Central memory CD8-positive, alpha-beta T cell (primary cell): Measurements from ENCODE around the gene TBC1D22A.

Experiments
- ATAC-seq: fragments of 150-1000 bp; cut with Tn5 transposase; replicated peaks from 2 replicates; pipeline ENCODE4 v1.10.0; 2022; ENCODE audit warnings: mild to moderate bottlenecking, moderate FRiP score, moderate number of reproducible peaks; ENCODE audit not compliant: poor library complexity, severe bottlenecking; ENCODE audit errors: extremely low read depth
- DNase-seq, 2 donors: peaks; one replicate each; pipeline ENCODE4 v3.0.0; 2021; ENCODE audit warnings: low spot score in 2 of 2
- H3K27ac Mint-ChIP-seq: one replicate; pipeline ENCODE4 v1.8.0; 2022; ENCODE audit warnings: low read depth, mild to moderate bottlenecking, moderate library complexity, mixed read lengths
- H3K27me3 Mint-ChIP-seq: one replicate; pipeline ENCODE4 v1.8.0; 2022; ENCODE audit warnings: mixed read lengths
- H3K36me3 Mint-ChIP-seq: one replicate; pipeline ENCODE4 v1.8.0; 2022; ENCODE audit warnings: mild to moderate bottlenecking, moderate library complexity, mixed read lengths; ENCODE audit not compliant: insufficient read depth
- H3K4me1 Mint-ChIP-seq: one replicate; pipeline ENCODE4 v1.8.0; 2022; ENCODE audit warnings: mixed read lengths
- H3K4me3 Mint-ChIP-seq: one replicate; pipeline ENCODE4 v1.8.0; 2022; ENCODE audit warnings: mild to moderate bottlenecking, moderate library complexity, mixed read lengths
- H3K9me3 Mint-ChIP-seq: one replicate; pipeline ENCODE4 v1.8.0; 2022; ENCODE audit warnings: mixed read lengths

Gene TBC1D22A

DNA sequence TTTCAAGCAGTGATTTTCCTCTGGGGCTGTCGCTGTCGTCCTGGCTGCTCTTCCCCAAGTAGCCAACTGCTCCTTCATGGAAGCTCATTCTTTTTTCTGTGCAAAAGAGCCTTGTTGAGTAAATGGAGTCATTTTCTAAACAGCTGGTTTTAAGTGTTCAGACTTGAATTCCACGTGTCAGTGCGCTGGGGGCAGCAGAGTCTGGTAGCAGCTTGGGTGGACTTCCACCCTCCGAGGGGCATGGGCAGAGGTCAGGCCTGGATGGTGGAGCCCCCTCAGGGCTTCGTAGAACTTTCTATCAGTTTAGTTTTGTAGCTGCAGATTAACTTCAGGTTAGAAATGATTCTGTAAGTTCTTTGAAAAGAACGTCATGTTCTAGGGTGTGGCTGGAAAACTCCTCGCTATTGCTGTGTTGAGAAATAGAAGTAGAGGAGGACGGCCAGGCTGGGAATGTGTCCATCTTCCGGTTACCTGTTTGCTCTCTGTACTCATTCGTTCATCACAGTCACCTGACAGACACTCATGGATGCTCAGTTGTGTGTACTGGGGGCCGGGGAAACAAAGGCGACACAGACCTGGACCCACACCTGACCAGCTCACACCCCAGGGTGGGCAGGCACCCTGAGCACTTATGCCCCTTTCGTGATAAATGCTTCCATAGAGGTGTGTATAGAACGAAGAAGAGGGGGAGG lies 270.7 kb downstream of the TBC1D22A start:
- H3K4me1 Mint-ChIP-seq = peaks cover 33% of the 10 kb centered on the region

DNA sequence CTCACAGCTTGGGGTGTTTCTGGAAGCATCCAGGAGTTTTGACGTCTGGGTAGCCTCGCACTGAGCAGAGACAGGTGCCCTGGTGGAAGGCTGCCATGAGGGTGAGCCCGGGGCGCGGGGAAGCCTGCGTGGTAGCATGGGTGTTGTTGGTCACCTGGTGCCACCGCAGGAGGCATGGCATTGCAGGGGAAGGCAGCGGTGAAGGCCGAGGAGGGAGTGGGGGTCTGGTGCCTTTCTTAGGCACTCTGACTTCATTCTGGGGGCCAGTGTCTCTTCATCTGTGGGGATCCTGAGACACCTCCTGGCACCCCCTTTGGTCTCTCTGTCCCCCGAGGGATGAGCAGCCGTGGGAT lies 271.2 kb downstream of the TBC1D22A start:
- Mint-ChIP-seq H3K4me1 (peaks cover 31% of the 10 kb centered on the region), H3K27ac (no peak overlapping the region), H3K4me3 (no peak overlapping the region), H3K27me3 (no peaks in the 10 kb centered on the region), H3K36me3 (peaks cover 9% of the 10 kb centered on the region), H3K9me3 (no peaks in the 10 kb centered on the region)
- ATAC-seq = no peak
- no peak for DNase-seq

More for the DNA sequence above, 270.7 kb downstream of the TBC1D22A start:
- ATAC-seq = no peak
- Mint-ChIP-seq H3K9me3 (no peaks in the 10 kb centered on the region), H3K27ac (no peak overlapping the region), H3K4me3 (no peak overlapping the region), H3K36me3 (peaks cover 6% of the 10 kb centered on the region), H3K27me3 (no peaks in the 10 kb centered on the region)
- DNase-seq = no peak

DNA sequence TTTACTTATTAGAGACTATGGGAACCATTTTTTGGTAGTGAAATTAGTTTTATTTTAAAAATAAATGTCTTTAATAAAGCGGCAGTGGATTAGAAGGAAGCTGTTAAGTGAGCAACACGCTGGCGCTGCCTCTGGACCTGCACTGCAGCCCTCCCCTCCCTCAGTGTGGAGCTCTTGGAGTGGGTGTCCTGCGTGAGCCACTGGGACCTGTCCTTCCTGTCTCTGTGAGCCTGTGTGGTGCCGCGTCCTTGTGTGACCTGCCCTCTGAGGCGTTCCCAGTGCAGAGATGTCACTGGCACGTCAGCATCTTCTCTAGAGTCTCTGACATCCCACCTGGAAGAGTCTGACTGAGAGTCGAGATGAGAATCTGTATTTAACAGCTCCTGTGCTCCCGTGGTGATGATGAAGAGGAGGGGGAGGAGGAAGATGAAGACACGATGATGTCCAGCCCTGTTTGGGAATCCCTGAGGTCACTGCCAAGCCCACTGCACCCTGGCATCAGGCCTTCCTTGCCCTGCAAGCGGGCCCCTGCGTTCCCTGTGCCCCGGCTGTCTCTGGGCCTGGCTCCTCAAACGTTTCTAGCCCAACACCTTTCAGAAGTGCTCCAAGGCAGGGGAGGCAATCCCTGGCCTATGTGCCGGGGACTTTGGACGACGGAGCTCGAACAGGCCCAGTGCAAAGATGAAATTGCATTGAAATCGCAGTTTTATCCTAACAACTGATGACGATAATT lies 271.8 kb downstream of the TBC1D22A start:
- no peaks in the 10 kb centered on the region for H3K27me3 Mint-ChIP-seq
- DNase-seq = no peak
- H3K4me3 Mint-ChIP-seq = no peak overlapping the region
- peaks cover 11% of the 10 kb centered on the region for H3K36me3 Mint-ChIP-seq
- H3K27ac Mint-ChIP-seq = no peak overlapping the region
- peaks cover 34% of the 10 kb centered on the region for H3K4me1 Mint-ChIP-seq
- no peak for ATAC-seq
- no peaks in the 10 kb centered on the region for H3K9me3 Mint-ChIP-seq

DNA sequence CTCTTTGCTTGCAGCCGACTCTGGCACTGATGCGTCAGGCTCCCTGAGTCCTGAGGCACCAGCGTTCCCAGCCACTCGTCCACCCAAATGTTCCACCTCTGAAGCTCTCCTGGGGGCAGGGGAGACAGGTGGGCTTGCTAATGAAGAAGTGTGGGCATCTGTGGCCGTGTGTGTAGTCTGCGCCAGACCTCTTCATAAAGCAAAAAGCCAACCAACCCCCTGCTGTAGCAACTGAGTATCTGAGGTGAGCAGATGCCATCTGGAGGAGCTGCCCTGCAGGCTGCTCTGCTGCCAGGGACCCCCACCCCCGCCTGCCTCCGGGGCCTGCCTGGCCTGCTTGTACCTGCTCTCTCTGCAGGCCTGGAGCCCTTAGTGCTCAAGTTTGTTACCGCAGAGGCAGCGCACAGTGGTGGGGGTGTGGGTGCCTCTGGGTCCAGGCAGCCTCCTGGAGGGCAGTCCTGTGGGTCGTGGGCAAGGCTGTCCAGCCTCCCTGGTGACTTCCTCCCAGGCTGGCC lies 272.5 kb downstream of the TBC1D22A start:
- no peaks in the 10 kb centered on the region for H3K9me3 Mint-ChIP-seq
- H3K36me3 Mint-ChIP-seq = peaks cover 12% of the 10 kb centered on the region
- H3K4me1 Mint-ChIP-seq = peaks cover 35% of the 10 kb centered on the region
- no peaks in the 10 kb centered on the region for H3K27me3 Mint-ChIP-seq
- H3K4me3 Mint-ChIP-seq = no peak overlapping the region
- DNase-seq (no peak), ATAC-seq (no peak)
- no peak overlapping the region for H3K27ac Mint-ChIP-seq

DNA sequence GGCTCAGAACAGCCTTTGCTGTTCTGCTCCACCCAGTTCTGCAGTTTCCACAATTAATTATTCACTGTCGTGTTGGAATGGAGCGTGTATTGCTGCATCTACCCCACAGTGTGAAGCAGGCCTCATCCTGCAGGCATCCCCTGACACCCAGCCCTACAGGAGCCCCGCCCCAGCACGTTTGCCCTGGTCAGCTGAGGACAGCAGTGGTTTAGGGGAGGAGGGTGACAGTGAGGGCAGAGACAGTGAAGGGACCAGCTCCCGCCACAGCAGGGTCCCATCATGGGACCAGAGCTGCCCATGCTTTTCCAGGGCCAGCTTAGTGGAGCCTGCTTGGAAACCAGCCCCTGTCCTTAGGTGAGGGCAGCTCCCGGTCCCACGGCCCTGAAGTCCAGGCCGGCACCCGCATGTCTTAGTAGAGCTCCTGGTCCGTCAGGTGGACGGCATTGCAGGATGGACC lies 273.0 kb downstream of the TBC1D22A start:
- Mint-ChIP-seq H3K9me3 (no peaks in the 10 kb centered on the region), H3K27me3 (no peaks in the 10 kb centered on the region), H3K27ac (no peak overlapping the region), H3K4me3 (no peak overlapping the region), H3K36me3 (peaks cover 12% of the 10 kb centered on the region), H3K4me1 (peaks cover 39% of the 10 kb centered on the region)
- DNase-seq (no peak), ATAC-seq (no peak)

GRCh38 chr22:47036352-47036751 lies 273.9 kb downstream of the TBC1D22A start:
- H3K4me1 Mint-ChIP-seq = peaks cover 43% of the 10 kb centered on the region
- DNase-seq (no peak), ATAC-seq (no peak)
- H3K27me3 Mint-ChIP-seq = no peaks in the 10 kb centered on the region
- H3K9me3 Mint-ChIP-seq = no peaks in the 10 kb centered on the region
- no peak overlapping the region for H3K27ac Mint-ChIP-seq
- H3K4me3 Mint-ChIP-seq = no peak overlapping the region
- peaks cover 15% of the 10 kb centered on the region for H3K36me3 Mint-ChIP-seq

DNA sequence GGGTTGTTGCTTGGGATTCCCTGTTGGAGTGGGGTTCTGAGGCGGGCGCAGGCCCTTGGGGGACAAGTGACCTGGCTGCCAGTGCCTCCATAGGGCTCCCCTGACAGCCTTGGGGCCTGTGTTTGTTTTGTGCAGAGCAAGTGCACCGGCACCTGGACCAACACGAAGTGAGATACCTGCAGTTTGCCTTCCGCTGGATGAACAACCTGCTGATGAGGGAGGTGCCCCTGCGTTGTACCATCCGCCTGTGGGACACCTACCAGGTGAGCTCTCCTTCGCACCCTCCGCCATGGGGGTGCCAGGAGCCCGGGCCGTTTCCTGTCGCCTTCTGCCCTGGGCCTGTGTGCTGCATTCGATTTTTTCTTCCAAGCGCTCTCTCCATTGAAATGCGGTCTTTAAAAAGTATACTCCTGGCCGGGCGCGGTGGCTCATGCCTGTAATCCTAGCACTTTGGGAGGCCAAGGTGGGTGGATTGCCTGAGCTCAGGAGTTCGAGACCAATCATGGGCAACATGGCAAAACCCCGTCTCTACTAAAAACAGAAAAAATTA lies 274.6 kb downstream of the TBC1D22A start:
- DNase-seq = no peak
- Mint-ChIP-seq H3K27me3 (no peaks in the 10 kb centered on the region), H3K4me1 (peaks cover 49% of the 10 kb centered on the region), H3K9me3 (no peaks in the 10 kb centered on the region), H3K36me3 (peaks cover 15% of the 10 kb centered on the region), H3K27ac (no peak overlapping the region), H3K4me3 (no peak overlapping the region)
- ATAC-seq = no peak

- no peak for DNase-seq
- Mint-ChIP-seq H3K27ac (no peak overlapping the region), H3K4me3 (no peak overlapping the region), H3K4me1 (peaks cover 56% of the 10 kb centered on the region), H3K9me3 (no peaks in the 10 kb centered on the region), H3K27me3 (no peaks in the 10 kb centered on the region), H3K36me3 (peaks cover 16% of the 10 kb centered on the region)
- ATAC-seq = no peak
Observed at GRCh38 chr22:47038206-47038835, 275.9 kb downstream of the TBC1D22A start.

DNA sequence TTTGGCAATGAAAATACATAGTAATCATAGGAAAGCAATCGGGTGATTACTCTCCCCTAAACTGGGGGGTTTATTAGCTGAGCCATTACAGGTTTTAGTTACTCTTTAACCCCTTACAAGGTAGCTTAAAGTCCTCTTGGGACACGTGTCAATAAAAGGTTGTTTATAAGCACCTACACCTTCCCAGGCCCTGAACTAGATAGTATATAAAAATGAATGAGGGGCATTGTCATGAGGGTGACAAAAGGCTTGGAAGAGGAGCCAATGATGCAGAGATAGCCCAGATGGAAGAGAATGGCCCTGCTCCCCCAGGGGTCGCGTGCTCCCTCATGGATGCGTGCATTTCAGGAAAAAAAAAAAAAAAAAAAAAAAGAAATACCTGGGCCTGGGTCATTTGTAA lies 276.9 kb downstream of the TBC1D22A start:
- H3K4me3 Mint-ChIP-seq = no peak overlapping the region
- no peaks in the 10 kb centered on the region for H3K27me3 Mint-ChIP-seq
- H3K27ac Mint-ChIP-seq = no peak overlapping the region
- no peaks in the 10 kb centered on the region for H3K9me3 Mint-ChIP-seq
- peaks cover 59% of the 10 kb centered on the region for H3K4me1 Mint-ChIP-seq
- DNase-seq (no peak), ATAC-seq (no peak)
- peaks cover 16% of the 10 kb centered on the region for H3K36me3 Mint-ChIP-seq

- Mint-ChIP-seq H3K27ac (no peak overlapping the region), H3K27me3 (no peaks in the 10 kb centered on the region), H3K4me3 (no peak overlapping the region), H3K4me1 (peaks cover 66% of the 10 kb centered on the region), H3K36me3 (peaks cover 18% of the 10 kb centered on the region), H3K9me3 (no peaks in the 10 kb centered on the region)
- no peak for ATAC-seq
- DNase-seq = no peak
Observed at GRCh38 chr22:47040486-47041270, 278.2 kb downstream of the TBC1D22A start.

GRCh38 chr22:47041271-47042115 lies 279.0 kb downstream of the TBC1D22A start:
- H3K27ac Mint-ChIP-seq = peak overlapping the region; percentile 49
- ATAC-seq (no peak), DNase-seq (no peak)
- no peak overlapping the region for H3K4me3 Mint-ChIP-seq
- H3K4me1 Mint-ChIP-seq = peaks cover 75% of the 10 kb centered on the region
- H3K27me3 Mint-ChIP-seq = no peaks in the 10 kb centered on the region
- no peaks in the 10 kb centered on the region for H3K9me3 Mint-ChIP-seq
- peaks cover 16% of the 10 kb centered on the region for H3K36me3 Mint-ChIP-seq
